Measurements from ENCODE around the gene SCYGR6.

Gene SCYGR6

GRCh38 chr2:227717687-227718567, 6.6 kb downstream of the SCYGR6 start, which contains the start of gene SLC19A3:
SLC19A3 (minus strand) TSS chr2:227718028; CDS start chr2:227702318, 15,710 bp downstream.
- H3K27ac ChIP-seq (ENCODE audit: extremely low read depth, low read depth, low read length), result no peak within 1 kb of the TSS
- H3K9me3 ChIP-seq (ENCODE audit: control insufficient read depth, insufficient read depth, low read depth, low read length), result no peaks in the 10 kb centered on the region
- H3K36me3 ChIP-seq (ENCODE audit: control insufficient read depth in 2 of 2, insufficient read depth in 1 of 2, low read length in 2 of 2), result no peaks in the 10 kb centered on the region
- ChIA-PET POLR2A (no interaction called here), CTCF (no interaction called here)
- H3K4me3 ChIP-seq (ENCODE audit: low read depth, low read length), result peak within 1 kb of the TSS; percentile 12
- H3K4me1 ChIP-seq (ENCODE audit: control insufficient read depth, insufficient read depth, low read length), result no peaks in the 10 kb centered on the region
- TF ChIP-seq KLF9 (tag by site-specific recombination; IDR thresholded peaks at IDR 0.05; ENCODE audit: low read depth) (peak; percentile 71), SP3 (tag by site-specific recombination; IDR thresholded peaks at IDR 0.05) (0 out of 2 replicates have a peak, but pooled peaks have one; percentile 24), KLF16 (tag by site-specific recombination; IDR thresholded peaks at IDR 0.05) (no peak)
- TF ChIP-seq, protein P1, sequence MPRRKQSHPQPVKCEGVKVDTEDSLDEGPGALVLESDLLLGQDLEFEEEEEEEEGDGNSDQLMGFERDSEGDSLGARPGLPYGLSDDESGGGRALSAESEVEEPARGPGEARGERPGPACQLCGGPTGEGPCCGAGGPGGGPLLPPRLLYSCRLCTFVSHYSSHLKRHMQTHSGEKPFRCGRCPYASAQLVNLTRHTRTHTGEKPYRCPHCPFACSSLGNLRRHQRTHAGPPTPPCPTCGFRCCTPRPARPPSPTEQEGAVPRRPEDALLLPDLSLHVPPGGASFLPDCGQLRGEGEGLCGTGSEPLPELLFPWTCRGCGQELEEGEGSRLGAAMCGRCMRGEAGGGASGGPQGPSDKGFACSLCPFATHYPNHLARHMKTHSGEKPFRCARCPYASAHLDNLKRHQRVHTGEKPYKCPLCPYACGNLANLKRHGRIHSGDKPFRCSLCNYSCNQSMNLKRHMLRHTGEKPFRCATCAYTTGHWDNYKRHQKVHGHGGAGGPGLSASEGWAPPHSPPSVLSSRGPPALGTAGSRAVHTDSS (tag by site-specific recombination; IDR thresholded peaks at IDR 0.05), result no peak

DNA sequence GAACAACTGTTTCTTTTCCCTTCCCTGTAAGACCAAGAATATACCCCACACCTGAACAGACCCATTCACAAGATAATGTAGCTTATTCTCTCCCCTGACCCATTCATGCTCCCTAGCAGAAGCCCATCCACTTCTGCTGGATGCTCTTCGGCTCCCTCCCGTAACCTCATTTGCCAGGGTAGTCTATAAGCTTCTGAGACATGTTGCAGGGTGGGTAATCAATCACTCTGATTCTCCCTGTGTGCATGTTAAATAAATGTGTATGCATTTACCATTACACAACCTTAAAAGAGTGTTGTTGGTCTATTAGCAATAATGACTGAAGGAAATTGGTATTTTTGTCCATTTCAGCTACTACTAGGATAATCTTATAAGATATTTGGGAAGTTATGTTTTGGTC, 8.1 kb downstream of the SCYGR6 start:
- TF ChIP-seq BCL11B (tag by site-specific recombination; IDR thresholded peaks at IDR 0.05; ENCODE audit: low read depth) (no peak), ZNF660 (tag by site-specific recombination; IDR thresholded peaks at IDR 0.05) (peak; percentile 98), GLIS2 (tag by site-specific recombination; IDR thresholded peaks at IDR 0.05) (no peak), ZNF639 (tag by site-specific recombination; IDR thresholded peaks at IDR 0.05) (no peak), PRDM10 (tag by site-specific recombination; IDR thresholded peaks at IDR 0.05) (no peak), ZNF16 (tag by site-specific recombination; IDR thresholded peaks at IDR 0.05; ENCODE audit: low read depth) (no peak), ZBTB7A (tag by site-specific recombination; IDR thresholded peaks at IDR 0.05; ENCODE audit: low read depth) (no peak), ZNF248 (tag by site-specific recombination; IDR thresholded peaks at IDR 0.05) (no peak)
- ChIA-PET POLR2A (no interaction called here), CTCF (no interaction called here)
- H3K4me3 ChIP-seq (ENCODE audit: low read depth, low read length), result no peak overlapping the region
- H3K36me3 ChIP-seq (ENCODE audit: control insufficient read depth in 2 of 2, insufficient read depth in 1 of 2, low read length in 2 of 2), result no peaks in the 10 kb centered on the region
- H3K9me3 ChIP-seq (ENCODE audit: control insufficient read depth, insufficient read depth, low read depth, low read length), result no peaks in the 10 kb centered on the region
- no peak overlapping the region for H3K27ac ChIP-seq (ENCODE audit: extremely low read depth, low read depth, low read length)
- no peaks in the 10 kb centered on the region for H3K4me1 ChIP-seq (ENCODE audit: control insufficient read depth, insufficient read depth, low read length)

DNA sequence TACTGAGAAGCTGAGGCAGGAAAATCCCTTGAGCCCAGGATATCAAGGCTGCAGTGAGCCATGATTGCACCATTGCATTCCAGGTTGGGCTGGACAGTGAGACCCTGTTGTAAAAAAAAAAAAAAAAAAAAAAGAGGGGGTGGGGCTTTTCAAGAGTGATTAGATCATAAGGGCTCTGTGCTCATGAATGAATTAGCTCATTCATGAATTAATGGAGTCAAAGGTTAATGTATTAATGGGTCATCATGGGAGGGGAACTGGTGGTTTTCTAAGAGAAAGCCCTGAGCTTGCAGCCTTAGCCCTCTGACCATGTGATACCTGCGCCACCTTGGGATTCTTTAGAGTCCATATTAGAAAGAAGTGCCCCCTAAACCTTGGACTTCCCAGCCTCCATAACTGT, 11.3 kb downstream of the SCYGR6 start:
- TF ChIP-seq, protein P2, sequence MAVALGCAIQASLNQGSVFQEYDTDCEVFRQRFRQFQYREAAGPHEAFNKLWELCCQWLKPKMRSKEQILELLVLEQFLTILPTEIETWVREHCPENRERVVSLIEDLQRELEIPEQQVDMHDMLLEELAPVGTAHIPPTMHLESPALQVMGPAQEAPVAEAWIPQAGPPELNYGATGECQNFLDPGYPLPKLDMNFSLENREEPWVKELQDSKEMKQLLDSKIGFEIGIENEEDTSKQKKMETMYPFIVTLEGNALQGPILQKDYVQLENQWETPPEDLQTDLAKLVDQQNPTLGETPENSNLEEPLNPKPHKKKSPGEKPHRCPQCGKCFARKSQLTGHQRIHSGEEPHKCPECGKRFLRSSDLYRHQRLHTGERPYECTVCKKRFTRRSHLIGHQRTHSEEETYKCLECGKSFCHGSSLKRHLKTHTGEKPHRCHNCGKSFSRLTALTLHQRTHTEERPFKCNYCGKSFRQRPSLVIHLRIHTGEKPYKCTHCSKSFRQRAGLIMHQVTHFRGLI (tag by site-specific recombination; IDR thresholded peaks at IDR 0.05), result peak; percentile 72; the same call in 1 of the 2 replicates
- TF ChIP-seq ZNF626 (tag by site-specific recombination; IDR thresholded peaks at IDR 0.05) (no peak), ZFP37 (tag by site-specific recombination; IDR thresholded peaks at IDR 0.05) (no peak), ZNF677 (tag by site-specific recombination; IDR thresholded peaks at IDR 0.05) (no peak), YY1 (tag by site-specific recombination; IDR thresholded peaks at IDR 0.05) (no peak), ZBTB21 (tag by site-specific recombination; IDR thresholded peaks at IDR 0.05) (no peak), ZNF398 (tag by site-specific recombination; IDR thresholded peaks at IDR 0.05) (no peak)
- TF ChIP-seq, protein P3, sequence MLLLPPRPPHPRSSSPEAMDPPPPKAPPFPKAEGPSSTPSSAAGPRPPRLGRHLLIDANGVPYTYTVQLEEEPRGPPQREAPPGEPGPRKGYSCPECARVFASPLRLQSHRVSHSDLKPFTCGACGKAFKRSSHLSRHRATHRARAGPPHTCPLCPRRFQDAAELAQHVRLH (tag by site-specific recombination; IDR thresholded peaks at IDR 0.05), result no peak
- CTCF ChIA-PET, result interaction anchor here (0.5 kb wide), 1 partner anchor 55 kb away, joined by 5 read pairs; no protein-coding TSS in a partner anchor

More for the DNA sequence above, 11.3 kb downstream of the SCYGR6 start:
- Histone ChIP-seq H3K4me3 (ENCODE audit: low read depth, low read length) (no peak overlapping the region), H3K27ac (ENCODE audit: extremely low read depth, low read depth, low read length) (no peak overlapping the region), H3K36me3 (ENCODE audit: control insufficient read depth in 2 of 2, insufficient read depth in 1 of 2, low read length in 2 of 2) (no peaks in the 10 kb centered on the region), H3K4me1 (ENCODE audit: control insufficient read depth, insufficient read depth, low read length) (no peaks in the 10 kb centered on the region), H3K9me3 (ENCODE audit: control insufficient read depth, insufficient read depth, low read depth, low read length) (no peaks in the 10 kb centered on the region)
- POLR2A ChIA-PET, result no interaction called here
